Cardiac muscle cell (in vitro differentiated cells and primary cell): ENCODE data around the gene LRP2BP. TPM values are rescaled to one million over a fixed set of nuclear protein-coding genes. Genes with fewer than 3 reads are reported as not detected.
A peak's percentile ranks its signal among the peaks of the same experiment; 100 is the strongest.

ENCODE experiments used
- DNase-seq, 2 donors: peaks; one replicate each; pipeline versions ENCODE4 v3.0.0 to v3.0.0-alpha.2; 2010 to 2017; ENCODE audit warnings: low read depth in 1 of 2, low spot score in 1 of 2
- H3K27ac ChIP-seq: fragments of 200-600 bp; sonication (generic); 2 replicates; pipeline ENCODE4 v1.5.1; 2016
- H3K27me3 ChIP-seq: fragments of 200-600 bp; sonication (generic); 2 replicates; pipeline ENCODE4 v1.6.0; 2016; ENCODE audit warnings: control low read depth
- H3K36me3 ChIP-seq: fragments of 200-600 bp; sonication (generic); 2 replicates; pipeline ENCODE4 v1.5.1; 2016; ENCODE audit warnings: control low read depth
- H3K4me1 ChIP-seq: fragments of 200-600 bp; sonication (generic); 2 replicates; pipeline ENCODE4 v1.8.1; 2017; ENCODE audit warnings: low read depth, mild to moderate bottlenecking, mixed run types
- H3K4me3 ChIP-seq: fragments of 200-600 bp; sonication (generic); 2 replicates; pipeline ENCODE4 v1.5.1; 2016; ENCODE audit warnings: mild to moderate bottlenecking
- H3K9me3 ChIP-seq: fragments of 200-600 bp; sonication (generic); 2 replicates; pipeline ENCODE4 v1.5.1; 2017; ENCODE audit warnings: low read depth, mild to moderate bottlenecking, control low read depth
- polyA plus RNA-seq: library from polyadenylated mRNA; unstranded; fragments of >200 nt; fragmentation: Nextera tagmentation; extraction: Ambion mirVana; gene quantifications from 2 replicates; pipeline ENCODE4 v1.2.1, GENCODE V29; 2016
- total RNA-seq: library from RNA; depleted of rRNA; stranded (reverse); fragments of >200 nt; gene quantifications from 2 replicates; pipeline ENCODE4 v1.2.3, GENCODE V29; 2016
- TF ChIP-seq, protein P1 (sequence below): IDR thresholded peaks from 2 replicates; pipeline ENCODE4 v1.5.1; 2012; ENCODE audit warnings: low read depth, mild to moderate bottlenecking, low read length

Gene LRP2BP
- total and polyA plus RNA-seq, 2 experiments from 2014 or later: 0.63 to 1.0 TPM

DNA sequence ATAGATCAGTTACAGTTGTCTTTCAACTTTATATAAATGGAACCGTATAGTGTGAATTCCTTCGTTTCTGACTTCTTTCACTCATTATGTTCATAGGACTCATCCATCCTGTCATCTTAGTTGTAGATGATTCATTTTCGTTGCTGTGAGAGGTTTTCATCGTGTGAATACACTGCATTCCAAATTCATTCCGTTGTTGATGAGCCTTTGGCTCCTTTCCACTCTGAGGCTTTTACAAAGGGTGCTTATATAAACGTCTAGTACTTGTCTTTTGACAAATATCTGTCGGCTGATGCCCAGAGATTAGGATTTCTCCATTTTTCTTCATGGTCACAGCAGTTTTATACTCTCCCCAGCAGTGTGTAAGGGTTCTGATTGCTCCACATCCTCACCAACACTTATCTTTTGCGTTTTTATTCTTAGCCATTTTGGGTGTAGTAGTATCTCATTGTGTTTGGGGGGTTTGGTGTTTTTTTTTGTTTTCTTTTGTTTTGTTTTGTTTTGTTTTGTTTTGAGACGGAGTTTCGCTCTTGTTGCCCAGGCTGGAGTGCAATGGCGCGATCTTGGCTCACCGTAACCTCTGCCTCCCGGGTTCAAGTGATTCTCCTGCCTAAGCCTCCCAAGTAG is 48.6 kb downstream of the LRP2BP start:
- DNase-seq: peak in 1 of 2 donors; percentile 20
- no peaks in the 10 kb centered on the region for H3K27me3 ChIP-seq
- H3K9me3 ChIP-seq: no peaks in the 10 kb centered on the region
- no peak overlapping the region for H3K27ac ChIP-seq
- H3K4me1 ChIP-seq: no peaks in the 10 kb centered on the region
- TF ChIP-seq, protein P1, sequence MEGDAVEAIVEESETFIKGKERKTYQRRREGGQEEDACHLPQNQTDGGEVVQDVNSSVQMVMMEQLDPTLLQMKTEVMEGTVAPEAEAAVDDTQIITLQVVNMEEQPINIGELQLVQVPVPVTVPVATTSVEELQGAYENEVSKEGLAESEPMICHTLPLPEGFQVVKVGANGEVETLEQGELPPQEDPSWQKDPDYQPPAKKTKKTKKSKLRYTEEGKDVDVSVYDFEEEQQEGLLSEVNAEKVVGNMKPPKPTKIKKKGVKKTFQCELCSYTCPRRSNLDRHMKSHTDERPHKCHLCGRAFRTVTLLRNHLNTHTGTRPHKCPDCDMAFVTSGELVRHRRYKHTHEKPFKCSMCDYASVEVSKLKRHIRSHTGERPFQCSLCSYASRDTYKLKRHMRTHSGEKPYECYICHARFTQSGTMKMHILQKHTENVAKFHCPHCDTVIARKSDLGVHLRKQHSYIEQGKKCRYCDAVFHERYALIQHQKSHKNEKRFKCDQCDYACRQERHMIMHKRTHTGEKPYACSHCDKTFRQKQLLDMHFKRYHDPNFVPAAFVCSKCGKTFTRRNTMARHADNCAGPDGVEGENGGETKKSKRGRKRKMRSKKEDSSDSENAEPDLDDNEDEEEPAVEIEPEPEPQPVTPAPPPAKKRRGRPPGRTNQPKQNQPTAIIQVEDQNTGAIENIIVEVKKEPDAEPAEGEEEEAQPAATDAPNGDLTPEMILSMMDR: no peak
- peaks cover 21% of the 10 kb centered on the region for H3K36me3 ChIP-seq
- no peak overlapping the region for H3K4me3 ChIP-seq

DNA sequence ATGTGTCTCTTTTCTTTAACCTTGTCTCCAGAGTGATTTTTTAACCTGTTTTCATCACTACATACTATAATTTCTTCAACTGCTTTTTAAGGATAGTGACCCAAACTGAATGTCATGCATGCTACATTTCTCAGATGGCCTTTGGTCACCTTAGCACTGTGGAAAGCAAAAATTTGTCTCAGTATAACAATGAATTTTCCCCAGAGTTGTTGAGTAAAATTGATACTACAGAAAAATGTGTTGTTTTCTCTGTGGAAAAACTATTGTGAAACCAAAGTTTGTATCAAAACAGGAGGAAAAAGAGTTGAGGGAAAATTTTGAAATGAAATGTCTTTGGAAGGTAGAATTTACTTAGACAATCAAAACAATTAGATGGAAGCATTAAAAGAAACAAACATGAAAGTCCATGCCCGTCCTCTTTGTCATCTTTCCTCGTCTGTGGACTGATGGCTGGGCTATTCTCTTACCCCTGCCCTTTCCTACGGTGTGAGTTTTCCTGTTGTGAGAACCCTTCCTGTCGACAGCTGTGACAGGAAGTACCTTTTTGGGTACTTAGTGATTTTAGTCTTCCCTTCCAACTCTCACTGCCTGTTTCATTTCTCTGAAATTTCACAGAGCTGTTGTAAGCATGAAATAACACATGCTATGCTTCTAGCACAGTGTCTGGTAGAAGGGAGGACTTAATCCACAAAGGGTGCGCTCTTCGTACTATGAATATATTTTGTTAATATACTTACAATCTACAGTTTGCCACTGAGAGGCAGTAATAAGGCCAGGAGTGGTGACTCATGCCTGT is 50.8 kb downstream of the LRP2BP start:
- no peaks in the 10 kb centered on the region for H3K4me1 ChIP-seq
- H3K27me3 ChIP-seq: no peaks in the 10 kb centered on the region
- no peaks in the 10 kb centered on the region for H3K9me3 ChIP-seq
- TF ChIP-seq, protein P1: no peak
- peaks cover 18% of the 10 kb centered on the region for H3K36me3 ChIP-seq
- no peak overlapping the region for H3K27ac ChIP-seq
- no peak for DNase-seq
- H3K4me3 ChIP-seq: no peak overlapping the region

DNA sequence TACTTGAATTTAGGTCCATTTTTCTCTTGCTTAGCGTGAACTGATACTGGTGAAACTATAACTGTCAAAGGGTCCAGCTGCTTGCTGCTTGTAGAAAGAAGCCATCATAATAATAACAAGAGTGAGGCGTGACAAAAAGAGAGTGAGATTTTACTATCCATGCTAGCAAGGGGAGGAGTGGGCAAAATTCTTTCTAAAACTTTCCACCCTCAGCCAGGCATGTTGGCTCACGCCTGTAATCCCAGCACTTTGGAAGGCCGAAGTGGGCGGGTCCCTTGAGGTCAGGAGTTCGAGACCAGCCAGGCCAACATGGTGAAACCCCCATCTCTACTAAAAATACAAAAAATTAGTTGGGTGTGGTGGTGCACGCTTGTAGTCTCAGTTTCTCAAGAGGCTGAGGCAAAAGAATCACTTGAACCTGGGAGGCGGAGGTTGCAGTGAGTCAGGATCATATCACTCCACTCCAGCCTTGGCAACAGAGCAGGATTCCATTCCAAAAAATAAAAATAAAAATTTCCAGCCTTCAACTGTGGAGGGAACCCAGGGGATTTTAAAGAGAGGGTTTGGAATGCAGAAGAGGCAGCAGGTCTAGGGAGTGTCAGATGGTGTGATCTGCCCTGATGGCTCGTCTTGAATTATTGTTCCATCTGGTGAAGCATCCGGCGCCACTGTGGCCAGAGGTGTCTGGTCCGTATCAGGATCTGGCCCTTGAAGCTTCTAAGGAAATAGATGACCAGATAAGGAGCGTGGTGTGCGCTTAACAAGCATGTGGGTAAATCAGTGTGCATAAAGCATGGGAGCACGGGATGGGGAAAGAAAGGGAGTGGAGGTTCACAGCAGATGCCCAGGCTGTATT is 51.8 kb downstream of the LRP2BP start:
- no peaks in the 10 kb centered on the region for H3K27me3 ChIP-seq
- H3K4me3 ChIP-seq: no peak overlapping the region
- no peak overlapping the region for H3K27ac ChIP-seq
- no peaks in the 10 kb centered on the region for H3K4me1 ChIP-seq
- H3K36me3 ChIP-seq: peaks cover 18% of the 10 kb centered on the region
- peak in 1 of 2 donors; percentile 60 for DNase-seq
- no peaks in the 10 kb centered on the region for H3K9me3 ChIP-seq
- TF ChIP-seq, protein P1: no peak

DNA sequence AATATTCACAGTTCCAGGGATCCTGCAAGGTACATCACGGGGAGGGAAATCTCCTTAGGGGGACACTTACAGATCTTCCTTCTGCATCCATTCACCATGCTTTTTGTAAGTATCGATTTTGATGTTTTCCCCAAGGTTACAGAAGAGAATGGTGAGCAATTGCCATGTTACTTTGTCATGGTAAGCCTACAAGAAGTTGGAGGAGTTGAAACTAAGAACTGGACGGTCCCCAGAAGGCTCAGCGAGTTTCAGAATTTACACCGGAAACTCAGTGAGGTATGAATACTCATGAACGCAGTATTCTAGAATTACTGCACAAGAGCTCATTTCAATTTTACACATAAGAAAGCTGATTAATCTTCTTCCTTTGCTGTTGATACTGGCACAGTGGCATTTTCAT is 53.9 kb downstream of the LRP2BP start:
- no peaks in the 10 kb centered on the region for H3K9me3 ChIP-seq
- H3K27me3 ChIP-seq: no peaks in the 10 kb centered on the region
- no peak for DNase-seq
- no peak overlapping the region for H3K4me3 ChIP-seq
- H3K4me1 ChIP-seq: no peaks in the 10 kb centered on the region
- no peak overlapping the region for H3K27ac ChIP-seq
- H3K36me3 ChIP-seq: peaks cover 7% of the 10 kb centered on the region
- TF ChIP-seq, protein P1: no peak

DNA sequence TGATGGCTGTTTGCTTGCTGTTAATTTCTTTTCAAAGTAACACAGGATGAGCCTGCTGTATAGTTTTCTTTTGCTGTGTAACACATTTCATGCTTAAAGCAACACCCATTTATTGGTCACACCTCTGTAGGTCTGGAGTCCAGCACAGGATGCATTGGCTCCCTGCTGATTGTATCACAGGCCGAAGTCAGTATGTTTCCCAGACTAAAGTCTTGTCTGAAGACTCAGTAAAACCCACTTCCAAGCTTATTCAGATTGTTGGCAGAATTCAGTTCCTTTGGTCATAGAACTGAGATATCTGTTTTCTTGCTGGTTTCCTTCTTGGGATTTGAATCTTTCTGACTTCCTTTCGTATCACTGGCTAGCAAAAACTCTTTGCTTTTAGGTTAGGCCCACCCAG is 54.3 kb downstream of the LRP2BP start:
- DNase-seq: no peak
- no peaks in the 10 kb centered on the region for H3K27me3 ChIP-seq
- H3K4me1 ChIP-seq: no peaks in the 10 kb centered on the region
- H3K27ac ChIP-seq: no peak overlapping the region
- TF ChIP-seq, protein P1: no peak
- H3K9me3 ChIP-seq: no peaks in the 10 kb centered on the region
- no peak overlapping the region for H3K4me3 ChIP-seq
- peaks cover 5% of the 10 kb centered on the region for H3K36me3 ChIP-seq
